ENCODE measurements around the gene TXNIP.
"Not testable (repeated sequence)": the region's sequence is repeated elsewhere in the genome, so short reads cannot be mapped to it uniquely, and the experiment has no call there.

The TXNIP gene, protein sequence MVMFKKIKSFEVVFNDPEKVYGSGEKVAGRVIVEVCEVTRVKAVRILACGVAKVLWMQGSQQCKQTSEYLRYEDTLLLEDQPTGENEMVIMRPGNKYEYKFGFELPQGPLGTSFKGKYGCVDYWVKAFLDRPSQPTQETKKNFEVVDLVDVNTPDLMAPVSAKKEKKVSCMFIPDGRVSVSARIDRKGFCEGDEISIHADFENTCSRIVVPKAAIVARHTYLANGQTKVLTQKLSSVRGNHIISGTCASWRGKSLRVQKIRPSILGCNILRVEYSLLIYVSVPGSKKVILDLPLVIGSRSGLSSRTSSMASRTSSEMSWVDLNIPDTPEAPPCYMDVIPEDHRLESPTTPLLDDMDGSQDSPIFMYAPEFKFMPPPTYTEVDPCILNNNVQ

GRCh38 chr1:145996433-145997015, at the start of gene TXNIP:
Gene TXNIP, minus strand, starts transcription at chr1:145996579. Its CDS starts 313 bp downstream, at chr1:145996266.
- peak; percentile 95 to 96 for DNase-seq

GRCh38 chr1:146039844-146040194, 43.4 kb upstream of the TXNIP start:
- no peak for DNase-seq

- peak; percentile 79 to 90 for DNase-seq
Measured at GRCh38 chr1:146036965-146037646, 40.7 kb upstream of the TXNIP start.

- DNase-seq = no peak
Measured at GRCh38 chr1:146036241-146036964, 40.0 kb upstream of the TXNIP start.

GRCh38 chr1:146035048-146035423, 38.7 kb upstream of the TXNIP start:
- DNase-seq = no peak

DNA sequence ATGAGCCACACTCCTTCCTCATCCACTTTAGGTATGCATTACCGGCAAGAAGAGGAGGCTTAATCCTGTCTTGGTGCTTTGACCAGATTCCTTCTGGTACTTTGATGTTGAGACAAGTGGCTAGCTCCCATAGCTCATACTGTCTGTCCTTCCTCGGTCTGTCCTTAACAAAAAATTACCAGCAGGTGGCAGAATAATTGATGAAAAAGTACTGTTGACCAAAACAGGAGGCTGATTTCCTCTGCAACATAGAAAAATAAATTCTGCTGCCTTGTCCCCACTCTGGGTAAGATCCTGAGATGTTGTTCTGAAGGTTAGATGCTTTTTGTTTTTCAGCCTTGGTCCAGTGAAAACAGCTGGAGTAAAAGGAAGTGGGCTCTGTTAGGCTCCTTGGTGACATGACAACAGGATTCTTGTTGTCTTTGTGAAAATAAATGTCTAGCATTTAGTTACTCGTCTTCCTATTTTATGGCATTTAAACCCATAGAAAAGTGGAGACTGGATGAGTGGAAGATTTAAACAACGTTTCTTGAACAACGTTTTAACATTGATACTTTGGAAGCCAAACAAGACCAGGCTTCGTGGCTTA, 36.3 kb upstream of the TXNIP start:
- peak in 1 of 2 donors; percentile 70 for DNase-seq

- no peak for DNase-seq
Measured at GRCh38 chr1:146031476-146031875, 35.1 kb upstream of the TXNIP start.

DNA sequence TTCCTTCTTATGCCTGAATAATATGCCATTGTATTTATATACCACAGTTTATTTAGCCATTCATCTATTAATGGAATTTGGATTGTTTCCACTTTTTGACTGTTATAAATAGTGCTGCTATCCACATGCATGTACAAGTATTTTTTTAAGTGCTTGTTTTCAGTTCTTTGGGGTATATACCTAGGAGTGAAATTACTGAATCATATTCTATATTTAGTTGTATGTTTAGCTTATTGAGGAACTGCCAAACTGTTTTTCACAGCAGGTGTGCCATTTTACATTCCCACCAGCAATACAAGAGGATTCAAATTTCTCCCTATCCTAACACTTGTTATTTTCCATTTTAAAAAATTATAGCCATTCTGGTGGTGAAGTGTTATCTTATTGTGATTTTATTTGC, 32.7 kb upstream of the TXNIP start:
- DNase-seq = no peak

DNA sequence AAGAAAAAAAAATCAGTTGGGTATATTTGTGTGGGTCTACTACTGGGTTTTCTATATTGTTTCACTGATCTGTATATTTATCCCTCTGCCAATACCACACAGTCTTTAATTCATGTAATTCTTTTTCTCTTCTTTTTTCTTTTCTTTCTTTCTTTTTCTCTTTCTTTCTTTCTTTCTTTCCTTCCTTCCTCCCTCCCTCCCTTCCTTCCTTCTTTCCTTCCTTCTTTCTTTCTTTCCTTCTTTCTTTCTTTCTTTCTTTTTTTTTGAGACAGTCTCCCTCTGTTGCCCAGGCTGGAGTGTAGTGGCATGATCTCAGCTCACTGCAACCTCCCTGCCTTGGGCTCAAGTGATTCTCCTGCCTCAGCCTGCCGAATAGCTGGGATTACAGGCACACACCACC, 30.3 kb upstream of the TXNIP start:
- DNase-seq = not testable (repeated sequence)

DNA sequence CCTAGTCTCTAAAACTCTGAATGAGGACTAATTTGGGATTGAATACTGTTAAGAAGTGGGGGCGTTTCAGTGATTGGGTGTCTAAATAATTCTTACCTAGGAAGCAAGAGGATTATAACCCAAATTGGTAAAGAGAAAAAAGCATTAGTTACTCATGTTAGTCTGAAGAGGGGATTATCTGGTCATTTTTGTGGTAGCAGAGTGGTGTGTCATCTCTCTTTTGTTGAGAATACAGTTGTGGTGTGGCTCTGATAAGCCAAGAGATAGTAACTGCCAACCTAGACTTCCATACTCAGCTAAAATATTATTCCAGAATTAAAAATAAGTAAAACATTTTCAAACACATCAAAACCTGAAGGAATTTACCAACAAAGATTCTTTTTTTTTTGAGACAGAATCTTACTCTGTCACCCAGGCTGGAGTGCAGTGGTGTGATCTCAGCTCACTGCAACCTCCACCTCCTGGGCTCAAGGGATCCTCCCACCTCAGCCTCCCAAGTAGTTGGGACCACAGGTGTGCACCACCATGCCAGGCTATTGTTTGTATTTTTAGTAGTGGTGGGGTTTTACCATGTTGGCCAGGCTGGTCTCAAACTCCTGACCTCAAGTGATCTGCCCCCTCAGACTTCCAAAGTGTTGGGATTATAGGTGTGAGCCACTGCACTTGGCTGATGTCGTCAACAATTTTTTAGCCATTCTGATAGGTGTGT, 29.6 kb upstream of the TXNIP start:
- not testable (repeated sequence) for DNase-seq

DNA sequence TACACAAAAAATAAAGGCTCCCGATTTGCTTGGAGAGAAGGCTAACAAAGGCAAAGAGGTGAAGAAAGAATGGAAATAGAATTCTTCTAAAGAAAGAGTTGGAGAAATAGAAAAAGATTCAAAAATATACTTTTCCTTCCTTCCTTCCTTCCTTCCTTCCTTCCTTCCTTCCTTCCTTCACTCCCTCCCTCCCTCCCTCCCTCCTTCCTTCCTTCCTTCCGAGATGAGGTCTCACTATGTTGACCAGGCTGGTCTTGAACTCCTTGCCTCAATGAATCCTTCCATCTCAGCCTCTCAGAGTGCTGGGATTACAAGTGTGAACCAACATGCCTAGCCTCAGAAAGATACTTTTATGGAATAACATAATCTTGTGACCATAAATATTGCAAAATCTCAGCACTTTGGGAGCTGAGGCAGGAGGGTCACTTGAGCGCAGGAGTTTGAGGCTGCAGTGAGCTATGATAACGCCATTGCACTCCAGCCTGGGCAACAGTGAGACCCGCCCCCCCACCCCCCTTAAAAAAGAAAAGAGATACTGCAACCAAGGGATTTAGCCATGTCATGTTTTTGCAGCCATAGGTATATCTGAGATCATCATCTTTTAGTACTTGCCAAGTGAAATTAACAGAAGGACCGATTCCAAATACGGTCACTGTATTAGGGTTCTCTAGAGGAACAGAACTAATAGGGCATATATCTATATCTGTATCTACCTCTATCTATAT, 26.2 kb upstream of the TXNIP start:
- DNase-seq = no peak

DNA sequence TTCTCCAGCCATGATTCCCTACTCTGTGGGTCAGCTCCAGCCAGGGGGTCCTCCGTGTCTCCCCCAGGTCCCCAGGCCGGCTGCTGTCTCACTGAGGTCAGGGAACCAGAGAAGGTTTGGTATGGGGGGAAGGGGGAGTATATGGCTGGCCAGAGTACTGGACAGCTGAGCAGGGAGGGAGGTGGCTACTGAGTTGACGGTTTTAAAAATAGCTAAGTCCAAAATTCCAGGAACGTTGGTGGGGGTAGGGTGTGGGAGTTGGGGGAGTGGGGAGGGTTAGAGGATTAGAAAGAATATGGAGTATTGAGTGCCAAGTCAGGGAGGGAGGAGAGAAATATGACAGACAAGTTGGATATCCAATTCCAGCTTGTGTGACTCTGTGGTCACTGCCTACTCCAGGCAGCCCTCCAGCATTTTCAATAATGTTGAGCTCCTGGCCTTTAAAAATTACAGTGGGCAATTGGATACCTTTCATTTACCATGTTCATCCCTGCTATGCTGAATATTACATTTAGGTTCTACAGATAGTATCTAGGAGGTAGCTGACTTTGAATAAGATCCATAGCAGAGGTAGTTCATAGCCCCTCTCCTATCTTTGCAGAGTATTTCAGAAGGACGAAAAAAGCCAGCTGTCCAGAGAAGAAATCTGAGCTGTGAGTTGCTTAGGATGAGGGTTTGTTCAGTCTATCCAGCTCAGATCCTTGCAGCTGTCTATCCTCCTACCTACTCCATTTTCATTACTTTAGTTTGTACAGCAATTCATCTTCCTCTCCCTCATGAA, 25.4 kb upstream of the TXNIP start, which contains the start of gene HJV:
HJV (minus strand) TSS at position 114 of the 781 bp plus-strand sequence. CDS start 1,504 bp downstream, outside the sequence.
- no peak for DNase-seq

- no peak for DNase-seq
Measured at GRCh38 chr1:146021050-146021445, 24.7 kb upstream of the TXNIP start.

DNA sequence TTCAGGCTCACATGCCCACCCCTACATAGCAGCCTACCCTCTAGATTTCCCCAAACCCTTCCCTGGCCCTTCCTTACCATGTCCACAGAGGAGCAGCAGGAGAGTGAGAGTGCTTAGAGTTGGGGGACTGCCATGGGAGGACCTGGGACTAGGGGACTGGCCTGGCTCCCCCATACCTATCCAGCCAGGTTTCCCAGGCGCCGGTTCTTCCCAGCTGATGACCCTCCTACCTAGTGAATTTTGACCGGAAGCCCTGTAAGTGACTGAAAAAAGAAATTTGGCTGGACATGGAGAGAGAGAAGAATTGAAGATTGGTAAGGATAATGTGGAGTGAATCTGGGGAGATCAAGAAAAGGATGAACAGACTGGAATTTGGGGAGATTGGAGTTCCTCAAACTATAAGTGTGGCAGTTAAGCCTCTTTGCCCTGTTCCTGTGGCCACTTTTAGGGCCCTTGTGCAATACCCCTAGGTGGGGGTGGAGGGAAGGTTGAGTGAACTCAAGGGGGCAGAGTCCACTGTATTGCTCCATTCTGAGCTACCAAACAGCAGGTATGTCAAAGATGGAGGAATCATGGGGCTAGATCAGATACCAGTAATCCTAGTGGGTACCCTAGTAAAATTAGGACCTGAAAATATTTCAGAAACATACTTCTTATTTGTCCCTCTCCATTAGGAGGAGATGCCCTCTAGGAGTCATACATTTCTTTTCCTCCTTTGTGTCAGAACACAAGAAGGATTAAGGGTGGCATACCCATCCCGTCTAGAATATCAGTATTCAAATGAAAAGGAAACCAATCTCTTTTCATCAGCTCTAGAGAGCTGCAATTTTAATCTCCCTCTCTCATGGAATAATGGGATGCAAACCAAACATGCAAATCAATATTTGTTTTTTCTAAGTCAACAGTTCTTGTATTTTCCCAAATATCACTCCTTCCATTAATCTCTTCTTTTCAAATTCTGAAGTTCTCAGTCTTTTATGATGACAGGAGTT, 24.0 kb upstream of the TXNIP start:
- no peak for DNase-seq

DNA sequence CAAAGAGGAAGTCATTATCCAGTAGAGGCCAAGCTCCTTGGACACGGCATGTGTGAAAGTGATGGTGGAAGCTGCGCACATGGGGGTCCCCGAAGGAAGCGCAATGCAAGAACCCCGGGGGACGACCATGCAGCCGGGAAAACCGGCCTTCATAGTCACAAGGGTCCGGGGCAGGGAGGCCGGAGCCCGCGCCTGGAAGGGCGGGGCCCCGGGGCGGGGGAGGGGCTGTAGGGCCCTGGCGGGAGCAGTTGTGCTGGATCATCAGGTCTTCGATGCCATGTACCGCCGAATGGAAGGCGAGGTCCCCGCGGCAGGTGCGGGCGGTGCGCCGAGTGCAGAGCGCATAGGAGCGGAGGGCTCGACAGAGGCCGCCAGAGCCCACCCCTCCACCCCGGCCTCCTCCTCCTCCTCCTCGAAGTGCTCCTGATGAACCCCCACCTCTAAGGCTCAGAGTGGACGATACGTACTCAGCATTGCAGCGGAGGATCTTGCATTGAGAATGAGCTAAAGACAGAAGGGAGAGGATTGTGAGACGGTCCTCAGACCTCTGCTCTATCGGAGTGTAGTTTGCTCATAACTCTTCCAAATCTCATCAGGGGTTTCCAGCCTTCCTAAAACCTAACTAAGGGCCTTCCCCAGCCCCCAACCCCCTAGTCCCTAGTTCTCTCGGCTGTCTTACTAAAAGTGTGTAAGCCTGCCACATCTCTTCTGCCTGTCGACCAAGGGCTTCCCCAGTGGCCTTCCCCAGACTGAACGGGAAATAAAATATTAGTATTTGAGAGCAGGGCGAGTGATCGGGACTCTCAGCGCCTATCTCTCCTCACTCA, 23.1 kb upstream of the TXNIP start:
- no peak for DNase-seq

DNA sequence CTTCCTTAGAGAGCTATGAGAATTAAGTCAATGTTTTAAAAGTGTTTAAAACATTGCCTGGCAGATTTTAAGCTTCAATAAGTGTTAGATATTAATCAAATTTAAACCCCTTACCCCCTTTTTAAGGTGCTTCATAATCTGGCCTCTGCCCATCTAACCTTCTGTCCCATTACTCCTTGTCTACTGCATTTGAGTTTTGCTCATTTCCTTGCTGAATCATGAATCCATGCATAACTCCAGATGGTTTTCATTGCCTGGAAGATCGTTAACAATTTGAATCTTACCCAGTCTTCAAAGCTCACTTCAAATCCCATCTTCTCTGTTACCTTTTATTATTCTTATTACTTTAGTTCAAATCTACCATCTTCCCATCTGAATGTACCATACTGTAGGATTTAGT, 20.5 kb upstream of the TXNIP start:
- no peak for DNase-seq

- no peak for DNase-seq
Measured at GRCh38 chr1:146013559-146013922, 17.2 kb upstream of the TXNIP start.
